K562 (cell line): ENCODE measurements around the gene CETN1. TPM values are rescaled to one million over a fixed set of nuclear protein-coding genes. Genes with fewer than 3 reads are reported as not detected.
A peak's percentile ranks its signal among the peaks of the same experiment; 100 is the strongest.

Experiments used
- ARID3A ChIP-seq: IDR thresholded peaks from 2 replicates; pipeline ENCODE4 v1.6.1; 2012; ENCODE audit warnings: low read depth, low read length, improper control_type of control experiment, borderline replicate concordance
- CHD2 ChIP-seq: IDR thresholded peaks from 2 replicates; pipeline ENCODE4 v1.6.1; 2011; ENCODE audit warnings: low read depth, low read length
- CXXC5 ChIP-seq: fragments of 250-450 bp; sonication (Bioruptor Pico); IDR thresholded peaks from 2 replicates; pipeline ENCODE4 v1.8.0; 2022; ENCODE audit warnings: inconsistent platforms, mild to moderate bottlenecking, moderate library complexity
- ERF ChIP-seq: fragments of 450-650 bp; formaldehyde crosslinking; IDR thresholded peaks from 2 replicates; pipeline ENCODE4 v1.4.0; 2020; ENCODE audit warnings: mild to moderate bottlenecking, mixed read lengths
- FOS ChIP-seq: IDR thresholded peaks from 3 replicates; pipeline ENCODE4 v1.6.1; 2011; ENCODE audit not compliant: insufficient read length; ENCODE audit errors: extremely low read depth
- FOXA3 ChIP-seq, 2 experiments: fragments of 450-650 bp in 1 of 2; sonication (generic) in 1 of 2; formaldehyde crosslinking; IDR thresholded peaks in 1 of 2; conservative IDR thresholded peaks in 1 of 2; 2 replicates each; pipeline versions ENCODE4 v1.4.0 to v1.8.0; 2020 to 2022; ENCODE audit warnings: mild to moderate bottlenecking in 2 of 2, missing genetic modification reagents in 1 of 2
- FUS ChIP-seq: fragments of 200-400 bp; formaldehyde crosslinking; optimal IDR thresholded peaks from 2 replicates; pipeline ENCODE3; 2017; ENCODE audit warnings: low read depth, low read length
- GATA2 ChIP-seq: sonication (generic); formaldehyde crosslinking; IDR thresholded peaks from 2 replicates; pipeline ENCODE4 v1.4.0; 2020; ENCODE audit warnings: mild to moderate bottlenecking, missing genetic modification reagents
- NFXL1 ChIP-seq: fragments of 450-650 bp; formaldehyde crosslinking; IDR thresholded peaks from 2 replicates; pipeline ENCODE4 v1.4.0; 2021; ENCODE audit warnings: mild to moderate bottlenecking
- PTRF ChIP-seq: fragments of 450-650 bp; IDR thresholded peaks from 2 replicates; pipeline ENCODE4 v1.6.1; 2016; ENCODE audit warnings: mild to moderate bottlenecking, missing genetic modification characterization, missing compliant biosample characterization
- SMAD4 ChIP-seq: fragments of 250-450 bp; sonication (Bioruptor Pico); conservative IDR thresholded peaks from 2 replicates; pipeline ENCODE4 v1.8.0; 2021; ENCODE audit warnings: inconsistent platforms, mild to moderate bottlenecking, moderate library complexity
- TAL1 ChIP-seq: fragments of 450-650 bp; IDR thresholded peaks from 2 replicates; pipeline ENCODE4 v1.6.1; 2016; ENCODE audit warnings: mild to moderate bottlenecking
- ZFP91 ChIP-seq: sonication (generic); formaldehyde crosslinking; IDR thresholded peaks from 2 replicates; pipeline ENCODE4 v1.8.0; 2022; ENCODE audit warnings: mild to moderate bottlenecking, missing genetic modification reagents
- ZNF124 ChIP-seq: sonication (generic); formaldehyde crosslinking; IDR thresholded peaks from 2 replicates; pipeline ENCODE4 v1.8.1; 2022; ENCODE audit warnings: missing genetic modification reagents
- ZNF395 ChIP-seq: fragments of 200-800 bp; sonication (Bioruptor generic); IDR thresholded peaks from 2 replicates; pipeline ENCODE4 v1.6.1; 2017; ENCODE audit warnings: missing genetic modification characterization, missing compliant biosample characterization
- ZNF444 ChIP-seq: fragments of 250-450 bp; sonication (Bioruptor Pico); IDR thresholded peaks from 2 replicates; pipeline ENCODE4 v1.4.0; 2020; ENCODE audit warnings: mild to moderate bottlenecking, moderate library complexity
- ZNF507 ChIP-seq: conservative IDR thresholded peaks from 2 replicates; pipeline ENCODE4 v1.6.1; 2017; ENCODE audit warnings: missing genetic modification characterization, missing compliant biosample characterization
- polyA plus RNA-seq, 8 experiments: library from polyadenylated mRNA; depleted of rRNA in 4 of 8; stranded (reverse) in 5 of 8; unstranded in 3 of 8; fragments of >200 nt; fragmentation: Nextera tagmentation in 2 of 8; fragmentation: Illumina TruSeq in 1 of 8; extraction: Ambion mirVana in 2 of 8; extraction: Trizol in 1 of 8; gene quantifications; 2 replicates each; pipeline versions ENCODE4 v1.2.1 to v1.2.3, GENCODE V29; 2011 to 2014; ENCODE audit warnings: inconsistent platforms in 1 of 8, missing spikeins in 1 of 8
- total RNA-seq, 7 experiments: library from RNA; depleted of rRNA in 6 of 7; stranded (reverse); fragments of >200 nt in 6 of 7; fragmentation: Illumina TruSeq in 2 of 7; extraction: Trizol in 2 of 7; gene quantifications; 2 replicates each; pipeline versions ENCODE4 v1.2.1 to v1.2.3, GENCODE V29; 2011 to 2021; ENCODE audit warnings: low replicate concordance in 1 of 7

Gene CETN1
- total and polyA plus RNA-seq, 9 of the 15 experiments (the other 6 are each of a cell fraction or from before 2014, with no cell fraction given): 0.07 to 0.34 (median 0.19) TPM; not detected in 3

GRCh38 chr18:615773-616172, 35.6 kb downstream of the CETN1 start (continued):
- TF ChIP-seq CXXC5 (CRISPR knock-in tag) (no peak; the same call in 1 of the 2 replicates), FOXA3 (CRISPR knock-in tag; conservative IDR thresholded peaks at IDR 0.05 in 1 of 2, IDR thresholded peaks at IDR 0.05 in 1 of 2) (no peak), FUS (no peak), ZNF444 (no peak), ZNF507 (tag) (no peak), ERF (0 out of 2 replicates have a peak, but pooled peaks have one; percentile 46), FOS (no peak), CHD2 (no peak), ZNF124 (CRISPR knock-in tag) (no peak), SMAD4 (CRISPR knock-in tag) (0 out of 2 replicates have a peak, but pooled peaks have one; percentile 18), PTRF (tag) (no peak), NFXL1 (CRISPR knock-in tag) (0 out of 2 replicates have a peak, but pooled peaks have one; percentile 26), ZNF395 (CRISPR knock-in tag) (no peak), ZFP91 (CRISPR knock-in tag) (0 out of 2 replicates have a peak, but pooled peaks have one; percentile 48), TAL1 (0 out of 2 replicates have a peak, but pooled peaks have one; percentile 3), ARID3A (no peak), GATA2 (CRISPR knock-in tag) (no peak)
